ENCODE data around the gene ECHDC1.

DNA sequence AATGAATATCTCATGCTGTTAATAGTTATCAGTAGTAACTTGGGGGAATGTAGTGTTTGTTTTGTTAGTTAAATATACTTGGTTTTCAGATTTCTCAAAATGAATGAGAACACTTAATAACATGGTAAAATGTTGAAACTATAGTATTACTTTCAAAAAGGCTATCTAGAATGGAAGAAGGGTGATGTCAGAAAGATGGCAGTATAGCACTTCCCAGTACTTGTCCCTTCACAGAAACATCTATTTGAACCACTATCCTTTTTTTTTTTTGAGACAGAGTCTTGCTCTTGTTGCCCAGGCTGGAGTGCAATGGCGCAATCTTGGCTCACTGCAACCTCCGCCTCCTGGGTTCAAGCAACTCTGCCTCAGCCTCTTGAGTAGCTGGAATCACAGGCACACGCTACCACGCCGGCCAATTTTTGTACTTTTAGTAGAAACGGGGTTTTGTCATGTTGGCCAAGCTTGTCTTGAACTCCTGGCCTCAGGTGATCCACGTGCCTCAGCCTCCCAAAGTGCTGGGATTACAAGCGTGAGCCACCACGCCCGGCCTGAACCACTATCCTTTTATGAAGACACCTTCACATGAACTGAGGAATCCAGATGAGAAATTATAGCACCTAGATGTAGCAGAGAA lies 4.7 kb upstream of the ECHDC1 start:
- TF ChIP-seq, protein P1, sequence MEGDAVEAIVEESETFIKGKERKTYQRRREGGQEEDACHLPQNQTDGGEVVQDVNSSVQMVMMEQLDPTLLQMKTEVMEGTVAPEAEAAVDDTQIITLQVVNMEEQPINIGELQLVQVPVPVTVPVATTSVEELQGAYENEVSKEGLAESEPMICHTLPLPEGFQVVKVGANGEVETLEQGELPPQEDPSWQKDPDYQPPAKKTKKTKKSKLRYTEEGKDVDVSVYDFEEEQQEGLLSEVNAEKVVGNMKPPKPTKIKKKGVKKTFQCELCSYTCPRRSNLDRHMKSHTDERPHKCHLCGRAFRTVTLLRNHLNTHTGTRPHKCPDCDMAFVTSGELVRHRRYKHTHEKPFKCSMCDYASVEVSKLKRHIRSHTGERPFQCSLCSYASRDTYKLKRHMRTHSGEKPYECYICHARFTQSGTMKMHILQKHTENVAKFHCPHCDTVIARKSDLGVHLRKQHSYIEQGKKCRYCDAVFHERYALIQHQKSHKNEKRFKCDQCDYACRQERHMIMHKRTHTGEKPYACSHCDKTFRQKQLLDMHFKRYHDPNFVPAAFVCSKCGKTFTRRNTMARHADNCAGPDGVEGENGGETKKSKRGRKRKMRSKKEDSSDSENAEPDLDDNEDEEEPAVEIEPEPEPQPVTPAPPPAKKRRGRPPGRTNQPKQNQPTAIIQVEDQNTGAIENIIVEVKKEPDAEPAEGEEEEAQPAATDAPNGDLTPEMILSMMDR (IDR thresholded peaks at IDR 0.05) = no peak
- TF ChIP-seq ATF1 (CRISPR knock-in tag; IDR thresholded peaks at IDR 0.05) (no peak), PRRX2 (CRISPR knock-in tag; IDR thresholded peaks at IDR 0.05) (no peak), GRHL2 (CRISPR knock-in tag; IDR thresholded peaks at IDR 0.05; ENCODE audit: insufficient replicate concordance, severe bottlenecking) (no peak), ZNF121 (CRISPR knock-in tag; IDR thresholded peaks at IDR 0.05) (no peak), NFATC4 (CRISPR knock-in tag; IDR thresholded peaks at IDR 0.05) (no peak), SP1 (CRISPR knock-in tag; conservative IDR thresholded peaks at IDR 0.05) (no peak)
- TF ChIP-seq, protein P2, sequence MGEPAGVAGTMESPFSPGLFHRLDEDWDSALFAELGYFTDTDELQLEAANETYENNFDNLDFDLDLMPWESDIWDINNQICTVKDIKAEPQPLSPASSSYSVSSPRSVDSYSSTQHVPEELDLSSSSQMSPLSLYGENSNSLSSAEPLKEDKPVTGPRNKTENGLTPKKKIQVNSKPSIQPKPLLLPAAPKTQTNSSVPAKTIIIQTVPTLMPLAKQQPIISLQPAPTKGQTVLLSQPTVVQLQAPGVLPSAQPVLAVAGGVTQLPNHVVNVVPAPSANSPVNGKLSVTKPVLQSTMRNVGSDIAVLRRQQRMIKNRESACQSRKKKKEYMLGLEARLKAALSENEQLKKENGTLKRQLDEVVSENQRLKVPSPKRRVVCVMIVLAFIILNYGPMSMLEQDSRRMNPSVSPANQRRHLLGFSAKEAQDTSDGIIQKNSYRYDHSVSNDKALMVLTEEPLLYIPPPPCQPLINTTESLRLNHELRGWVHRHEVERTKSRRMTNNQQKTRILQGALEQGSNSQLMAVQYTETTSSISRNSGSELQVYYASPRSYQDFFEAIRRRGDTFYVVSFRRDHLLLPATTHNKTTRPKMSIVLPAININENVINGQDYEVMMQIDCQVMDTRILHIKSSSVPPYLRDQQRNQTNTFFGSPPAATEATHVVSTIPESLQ (CRISPR knock-in tag; IDR thresholded peaks at IDR 0.05) = no peak
- TF ChIP-seq, protein P3, sequence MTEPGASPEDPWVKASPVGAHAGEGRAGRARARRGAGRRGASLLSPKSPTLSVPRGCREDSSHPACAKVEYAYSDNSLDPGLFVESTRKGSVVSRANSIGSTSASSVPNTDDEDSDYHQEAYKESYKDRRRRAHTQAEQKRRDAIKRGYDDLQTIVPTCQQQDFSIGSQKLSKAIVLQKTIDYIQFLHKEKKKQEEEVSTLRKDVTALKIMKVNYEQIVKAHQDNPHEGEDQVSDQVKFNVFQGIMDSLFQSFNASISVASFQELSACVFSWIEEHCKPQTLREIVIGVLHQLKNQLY (CRISPR knock-in tag; IDR thresholded peaks at IDR 0.05) = no peak
- TF ChIP-seq, protein P4, sequence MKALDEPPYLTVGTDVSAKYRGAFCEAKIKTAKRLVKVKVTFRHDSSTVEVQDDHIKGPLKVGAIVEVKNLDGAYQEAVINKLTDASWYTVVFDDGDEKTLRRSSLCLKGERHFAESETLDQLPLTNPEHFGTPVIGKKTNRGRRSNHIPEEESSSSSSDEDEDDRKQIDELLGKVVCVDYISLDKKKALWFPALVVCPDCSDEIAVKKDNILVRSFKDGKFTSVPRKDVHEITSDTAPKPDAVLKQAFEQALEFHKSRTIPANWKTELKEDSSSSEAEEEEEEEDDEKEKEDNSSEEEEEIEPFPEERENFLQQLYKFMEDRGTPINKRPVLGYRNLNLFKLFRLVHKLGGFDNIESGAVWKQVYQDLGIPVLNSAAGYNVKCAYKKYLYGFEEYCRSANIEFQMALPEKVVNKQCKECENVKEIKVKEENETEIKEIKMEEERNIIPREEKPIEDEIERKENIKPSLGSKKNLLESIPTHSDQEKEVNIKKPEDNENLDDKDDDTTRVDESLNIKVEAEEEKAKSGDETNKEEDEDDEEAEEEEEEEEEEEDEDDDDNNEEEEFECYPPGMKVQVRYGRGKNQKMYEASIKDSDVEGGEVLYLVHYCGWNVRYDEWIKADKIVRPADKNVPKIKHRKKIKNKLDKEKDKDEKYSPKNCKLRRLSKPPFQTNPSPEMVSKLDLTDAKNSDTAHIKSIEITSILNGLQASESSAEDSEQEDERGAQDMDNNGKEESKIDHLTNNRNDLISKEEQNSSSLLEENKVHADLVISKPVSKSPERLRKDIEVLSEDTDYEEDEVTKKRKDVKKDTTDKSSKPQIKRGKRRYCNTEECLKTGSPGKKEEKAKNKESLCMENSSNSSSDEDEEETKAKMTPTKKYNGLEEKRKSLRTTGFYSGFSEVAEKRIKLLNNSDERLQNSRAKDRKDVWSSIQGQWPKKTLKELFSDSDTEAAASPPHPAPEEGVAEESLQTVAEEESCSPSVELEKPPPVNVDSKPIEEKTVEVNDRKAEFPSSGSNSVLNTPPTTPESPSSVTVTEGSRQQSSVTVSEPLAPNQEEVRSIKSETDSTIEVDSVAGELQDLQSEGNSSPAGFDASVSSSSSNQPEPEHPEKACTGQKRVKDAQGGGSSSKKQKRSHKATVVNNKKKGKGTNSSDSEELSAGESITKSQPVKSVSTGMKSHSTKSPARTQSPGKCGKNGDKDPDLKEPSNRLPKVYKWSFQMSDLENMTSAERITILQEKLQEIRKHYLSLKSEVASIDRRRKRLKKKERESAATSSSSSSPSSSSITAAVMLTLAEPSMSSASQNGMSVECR (CRISPR knock-in tag; IDR thresholded peaks at IDR 0.05; ENCODE audit: borderline replicate concordance) = no peak
